HT1080 (cell line): Measurements from ENCODE around the gene BDKRB1. TPM values are rescaled to one million over a fixed set of nuclear protein-coding genes. Genes with fewer than 3 reads are reported as not detected.
"Not testable (repeated sequence)": the region's sequence is repeated elsewhere in the genome, so short reads cannot be mapped to it uniquely, and the experiment has no call there.

Experiments used
- DNase-seq: peaks from one replicate; pipeline ENCODE4 v3.0.0-alpha.2; 2015; ENCODE audit warnings: low read depth
- total RNA-seq: library from RNA; depleted of rRNA; stranded (reverse); fragments of >200 nt; shearing (Covaris generic); gene quantifications from 2 replicates; pipeline ENCODE4 v1.2.3, GENCODE V29; 2014

BDKRB1 gene
- total RNA-seq, 1 experiment from 2014 or later: not detected

GRCh38 chr14:96232506-96232905 lies 23.5 kb upstream of the BDKRB1 start:
- DNase-seq: no peak

GRCh38 chr14:96233661-96234060 lies 22.3 kb upstream of the BDKRB1 start:
- DNase-seq: no peak

- DNase-seq: no peak
These were observed 20.6 kb upstream of the BDKRB1 start for GRCh38 chr14:96235426-96235825.

- no peak for DNase-seq
These were observed 18.4 kb upstream of the BDKRB1 start for GRCh38 chr14:96237641-96238040.

GRCh38 chr14:96238676-96239265 lies 17.2 kb upstream of the BDKRB1 start:
- DNase-seq: no peak

- no peak for DNase-seq
These were observed 16.3 kb upstream of the BDKRB1 start for GRCh38 chr14:96239711-96240141.

GRCh38 chr14:96240641-96241040 lies 15.4 kb upstream of the BDKRB1 start:
- no peak for DNase-seq

GRCh38 chr14:96242126-96242525 lies 13.9 kb upstream of the BDKRB1 start:
- DNase-seq: no peak

GRCh38 chr14:96243785-96244184 lies 12.2 kb upstream of the BDKRB1 start:
- no peak for DNase-seq

- not testable (repeated sequence) for DNase-seq
These were observed 10.9 kb upstream of the BDKRB1 start for GRCh38 chr14:96245074-96245473.

- no peak for DNase-seq
These were observed 10.1 kb upstream of the BDKRB1 start for GRCh38 chr14:96245710-96246538.

- peak; percentile 93 for DNase-seq
These were observed 9.5 kb upstream of the BDKRB1 start for GRCh38 chr14:96246539-96246847.

- DNase-seq: no peak
These were observed 9.0 kb upstream of the BDKRB1 start for GRCh38 chr14:96247031-96247430.

GRCh38 chr14:96249029-96249428 lies 7.0 kb upstream of the BDKRB1 start:
- peak; percentile 81 for DNase-seq

GRCh38 chr14:96250485-96250884 lies 5.5 kb upstream of the BDKRB1 start:
- DNase-seq: no peak

GRCh38 chr14:96251656-96252155 lies 4.3 kb upstream of the BDKRB1 start:
- no peak for DNase-seq

- DNase-seq: no peak
These were observed 3.5 kb upstream of the BDKRB1 start for GRCh38 chr14:96252323-96252998.

- peak; percentile 85 for DNase-seq
These were observed 2.9 kb upstream of the BDKRB1 start for GRCh38 chr14:96252999-96253539.

- no peak for DNase-seq
These were observed 1.3 kb upstream of the BDKRB1 start for GRCh38 chr14:96254687-96255086.

- DNase-seq: no peak
These were observed 397 bp downstream of the BDKRB1 start for GRCh38 chr14:96256407-96256806.

GRCh38 chr14:96257056-96257455 lies 1.0 kb downstream of the BDKRB1 start:
- DNase-seq: no peak

- DNase-seq: no peak
These were observed 1.9 kb downstream of the BDKRB1 start for GRCh38 chr14:96257900-96258299.
